ENCODE data around the gene ITSN1. TPM values are rescaled to one million over a fixed set of nuclear protein-coding genes. Genes with fewer than 3 reads are reported as not detected.

The ITSN1 gene
- total and polyA plus RNA-seq, 2 of the 13 experiments (the other 11 are each of a cell fraction or from before 2014, with no cell fraction given), result 26.1 to 33.8 TPM

GRCh38 chr21:33828577-33828976 is 186.3 kb downstream of the ITSN1 start:
- no peaks in the 10 kb centered on the region for H3K27me3 ChIP-seq (ENCODE audit: control insufficient read depth in 1 of 2, insufficient read depth in 2 of 2, low read length in 2 of 2)
- H3K9ac ChIP-seq (ENCODE audit: insufficient read depth, low read depth, low read length), result no peak overlapping the region
- H3K4me1 ChIP-seq (ENCODE audit: insufficient read depth, low read length), result no peaks in the 10 kb centered on the region
- CTCF ChIA-PET (ENCODE audit: low intra/inter-chr PET ratio, low total read pairs), result no interaction called here
- no peaks in the 10 kb centered on the region for H3K79me2 ChIP-seq (ENCODE audit: insufficient read depth, low read length)
- intact Hi-C loops (cut with micrococcal nuclease; ENCODE audit: unreplicated experiment) (no loop called here), in situ Hi-C loops (cut with HindIII; ENCODE audit: extremely low pct_ligation_motif_present, low pct_unique_long_range_greater_than_20kb) (no loop called here)
- no peaks in the 10 kb centered on the region for H3K9me3 ChIP-seq (ENCODE audit: low read length)
- no peaks in the 10 kb centered on the region for H4K20me1 ChIP-seq (ENCODE audit: insufficient read depth, low read length)
- H3K4me3 ChIP-seq (replicated peaks in 1 of 3; ENCODE audit: insufficient read depth in 1 of 3, low read depth in 2 of 3, low read length in 3 of 3), result no peak overlapping the region
- DNase-seq (ENCODE audit: low spot score) (no peak), FAIRE-seq (no peak), ATAC-seq (no peak)
- no TSS peak for BruUV-seq (replicated peaks)
- POLR2A ChIA-PET, result no interaction called here
- H3K4me2 ChIP-seq (ENCODE audit: low read depth, low read length), result no peak overlapping the region
- H2AFZ ChIP-seq (ENCODE audit: low read length), result no peak overlapping the region
- H3K27ac ChIP-seq (ENCODE audit: extremely low read length, insufficient read depth, low read length), result no peak overlapping the region
- H3K36me3 ChIP-seq (replicated peaks in 1 of 2; ENCODE audit: control insufficient read depth in 1 of 2, insufficient read depth in 2 of 2, low read length in 2 of 2), result peaks cover 0 to 9% of the 10 kb centered on the region in 2 experiments; a peak in 1 of 5 replicates
- 93% methylated on average over 4 of the region's 4 CpGs for WGBS (ENCODE audit: low lambda C conversion rate)
- no peak for TF ChIP-seq ETV6 (CRISPR knock-in tag; conservative IDR thresholded peaks at IDR 0.05)
- no peak for TF ChIP-seq ZNF781 (CRISPR knock-in tag; IDR thresholded peaks at IDR 0.05; ENCODE audit: borderline replicate concordance, not compliant biosample characterization)
- no peak for TF ChIP-seq ZNF337 (CRISPR knock-in tag; IDR thresholded peaks at IDR 0.05; ENCODE audit: borderline replicate concordance, low read depth)
- no peak for TF ChIP-seq CREM (IDR thresholded peaks at IDR 0.05)
- no peak for TF ChIP-seq CREM (CRISPR knock-in tag; IDR thresholded peaks at IDR 0.05)
- no peak for TF ChIP-seq CCAR2 (optimal IDR thresholded peaks at IDR 0.05; ENCODE audit: low read depth, low read length)
- no peak for TF ChIP-seq ZNF253 (CRISPR knock-in tag; IDR thresholded peaks at IDR 0.05; ENCODE audit: borderline replicate concordance)
- no peak for TF ChIP-seq ZNF275 (CRISPR knock-in tag; IDR thresholded peaks at IDR 0.05; ENCODE audit: borderline replicate concordance)
- TF ChIP-seq ZNF782 (CRISPR knock-in tag; IDR thresholded peaks at IDR 0.05; ENCODE audit: borderline replicate concordance), result no peak
- TF ChIP-seq ELF1 (CRISPR knock-in tag; IDR thresholded peaks at IDR 0.05), result no peak
- no peak for TF ChIP-seq KDM3A (CRISPR knock-in tag; IDR thresholded peaks at IDR 0.05; ENCODE audit: low read depth)
- no peak for TF ChIP-seq ZFP36L2 (CRISPR knock-in tag; IDR thresholded peaks at IDR 0.05)
- no peak for TF ChIP-seq HMGXB3 (CRISPR knock-in tag; IDR thresholded peaks at IDR 0.05; ENCODE audit: borderline replicate concordance)
